Spleen (tissue), 11 donors: ENCODE data around the gene ZNF536. TPM values are rescaled to one million over a fixed set of nuclear protein-coding genes. Genes with fewer than 3 reads are reported as not detected.
A peak's percentile ranks its signal among the peaks of the same experiment; 100 is the strongest.

Source experiments
- DNase-seq: peaks from one replicate; pipeline ENCODE4 v3.0.0-alpha.2; 2020
- H3K27ac ChIP-seq, 8 donors: fragments of 200-600 bp; sonication (generic) in 7 of 8; 1 replicate in 4 of 8; 2 replicates in 4 of 8; pipeline versions ENCODE4 v1.5.0 to v1.8.0; 2016 to 2021; ENCODE audit warnings: inconsistent platforms in 4 of 8, mild to moderate bottlenecking in 4 of 8, moderate library complexity in 1 of 8
- H3K27me3 ChIP-seq, 7 donors: fragments of 200-600 bp; sonication (generic) in 6 of 7; replicated peaks in 1 of 7; 1 replicate in 4 of 7; 2 replicates in 3 of 7; pipeline versions ENCODE4 v1.5.0 to v1.8.0; 2016 to 2021; ENCODE audit warnings: inconsistent platforms in 3 of 7, mild to moderate bottlenecking in 1 of 7
- H3K36me3 ChIP-seq, 6 donors: fragments of 200-600 bp; sonication (generic) in 5 of 6; 1 replicate in 4 of 6; 2 replicates in 2 of 6; pipeline versions ENCODE4 v1.5.0 to v1.8.0; 2016 to 2021; ENCODE audit warnings: inconsistent platforms in 2 of 6
- H3K4me1 ChIP-seq, 6 donors: fragments of 200-600 bp; sonication (generic) in 5 of 6; 1 replicate in 3 of 6; 2 replicates in 3 of 6; pipeline versions ENCODE4 v1.5.0 to v1.8.0; 2016 to 2021; ENCODE audit warnings: inconsistent platforms in 3 of 6
- H3K4me3 ChIP-seq, 8 donors: fragments of 200-600 bp; sonication (generic) in 7 of 8; 1 replicate in 4 of 8; 2 replicates in 4 of 8; pipeline versions ENCODE4 v1.5.0 to v1.8.0; 2016 to 2021; ENCODE audit warnings: inconsistent platforms in 4 of 8, mild to moderate bottlenecking in 4 of 8, moderate library complexity in 2 of 8
- H3K9me3 ChIP-seq, 8 donors: fragments of 200-600 bp; sonication (generic) in 7 of 8; 1 replicate in 4 of 8; 2 replicates in 4 of 8; pipeline versions ENCODE4 v1.5.0 to v1.8.0; 2016 to 2021; ENCODE audit warnings: inconsistent platforms in 4 of 8
- POLR2A ChIP-seq, 3 donors: fragments of 450-650 bp; IDR thresholded peaks; one replicate each; pipeline ENCODE4 v1.5.1; 2017; ENCODE audit warnings: antibody characterized with exemption in 3 of 3, mild to moderate bottlenecking in 1 of 3
- POLR2AphosphoS5 ChIP-seq, 3 donors: sonication (generic); formaldehyde crosslinking; IDR thresholded peaks; one replicate each; pipeline ENCODE4 v1.5.1; 2017; ENCODE audit warnings: antibody characterized with exemption in 3 of 3
- WGBS, 5 donors: extraction: QIAGEN DNeasy Blood & Tissue Kit in 3 of 5; methylation state at CpG; one replicate each; pipeline versions ENCODE4 v1.1.5 to v1.1.7; 2013 to 2018; 5-methylcytosine and 5-hydroxymethylcytosine counted together
- intact Hi-C: fragments of 100-400 bp; cut with DNase I; formaldehyde crosslinking; loops from one replicate; pipeline ENCODE4 v1.15.0; 2023; ENCODE audit warnings: low total_unique reads
- polyA plus RNA-seq, 3 donors: library from polyadenylated mRNA; stranded (reverse); fragments of 200-250 nt; gene quantifications; one replicate each; pipeline ENCODE4 v1.2.1, GENCODE V29; 2013
- total RNA-seq, 7 donors: library from RNA; depleted of rRNA in 3 of 7; stranded (reverse); fragments of >200 nt in 3 of 7; fragmentation: NEBNext Ultra II Directional in 4 of 7; extraction: Animal tissue kit (Norgen Biotek cat#: 25700) in 4 of 7; gene quantifications; one replicate each; pipeline versions ENCODE4 v1.1.0 to v1.2.1, GENCODE V29; 2016 to 2021
- TF ChIP-seq, protein P1 (sequence below), 11 experiments: fragments of 200-600 bp in 7 of 11; fragments of 450-650 bp in 4 of 11; sonication (generic) in 4 of 11; IDR thresholded peaks in 8 of 11; conservative IDR thresholded peaks in 3 of 11; 1 replicate in 7 of 11; 2 replicates in 4 of 11; pipeline versions ENCODE4 v1.4.0 to v1.8.0; 2016 to 2021; ENCODE audit warnings: antibody characterized with exemption in 11 of 11, inconsistent platforms in 4 of 11, mild to moderate bottlenecking in 1 of 11
- donor health status: healthy with polysubstance abuse.
- donor health status: DM: no; HTN: no; CAD: no; lungs with moderate emphysema.
- donor health status: DM: no; HTN: no; CAD: no.
- donor health status: Bipolar disorder and iron deficiency.
- donor health status: healthy.
- donor health status: DM: no; HTN: no; CAD: no.
- donor health status: DM: yes; HTN: yes; CAD: no.

Gene ZNF536
- total and polyA plus RNA-seq, 10 donors, result 0.13 to 4.1 (median 2.1) TPM

DNA sequence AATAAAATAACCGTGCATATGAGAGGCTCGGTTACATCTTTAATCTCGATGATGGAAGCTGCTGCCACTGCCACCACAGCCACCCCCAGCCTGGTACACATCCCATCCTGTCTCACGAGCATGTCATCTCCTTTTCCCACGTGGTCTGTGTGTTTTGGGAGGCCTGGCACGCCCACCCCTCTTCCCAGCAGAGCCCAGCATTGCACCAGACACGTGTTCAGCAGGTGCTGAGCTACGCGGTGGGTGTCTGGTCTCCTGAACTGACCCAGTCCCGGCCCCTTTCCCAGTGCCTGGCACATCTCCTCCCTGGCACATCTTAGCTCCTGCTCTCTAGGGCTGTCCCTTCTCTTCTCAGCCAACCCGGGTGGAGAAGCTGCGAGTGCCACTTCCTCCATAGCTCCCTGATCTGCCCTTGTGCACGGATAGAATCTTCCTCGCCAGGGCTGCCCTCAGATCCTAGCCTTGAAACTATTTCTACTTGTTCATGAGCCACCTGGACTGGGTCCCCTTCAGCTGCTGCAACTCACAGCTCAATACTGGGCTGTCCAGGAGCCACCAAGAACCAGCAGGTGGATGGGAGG is 36.8 kb upstream of the ZNF536 start:
- WGBS, 5 donors, result 74 to 82% (median 79%) methylated on average over 14 of the region's 14 CpGs
- no peak for TF ChIP-seq POLR2A (IDR thresholded peaks at IDR 0.05)
- TF ChIP-seq, protein P1, sequence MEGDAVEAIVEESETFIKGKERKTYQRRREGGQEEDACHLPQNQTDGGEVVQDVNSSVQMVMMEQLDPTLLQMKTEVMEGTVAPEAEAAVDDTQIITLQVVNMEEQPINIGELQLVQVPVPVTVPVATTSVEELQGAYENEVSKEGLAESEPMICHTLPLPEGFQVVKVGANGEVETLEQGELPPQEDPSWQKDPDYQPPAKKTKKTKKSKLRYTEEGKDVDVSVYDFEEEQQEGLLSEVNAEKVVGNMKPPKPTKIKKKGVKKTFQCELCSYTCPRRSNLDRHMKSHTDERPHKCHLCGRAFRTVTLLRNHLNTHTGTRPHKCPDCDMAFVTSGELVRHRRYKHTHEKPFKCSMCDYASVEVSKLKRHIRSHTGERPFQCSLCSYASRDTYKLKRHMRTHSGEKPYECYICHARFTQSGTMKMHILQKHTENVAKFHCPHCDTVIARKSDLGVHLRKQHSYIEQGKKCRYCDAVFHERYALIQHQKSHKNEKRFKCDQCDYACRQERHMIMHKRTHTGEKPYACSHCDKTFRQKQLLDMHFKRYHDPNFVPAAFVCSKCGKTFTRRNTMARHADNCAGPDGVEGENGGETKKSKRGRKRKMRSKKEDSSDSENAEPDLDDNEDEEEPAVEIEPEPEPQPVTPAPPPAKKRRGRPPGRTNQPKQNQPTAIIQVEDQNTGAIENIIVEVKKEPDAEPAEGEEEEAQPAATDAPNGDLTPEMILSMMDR (IDR thresholded peaks at IDR 0.05 in 8 of 11, conservative IDR thresholded peaks at IDR 0.05 in 3 of 11), result no peak
- no peak for TF ChIP-seq POLR2AphosphoS5 (IDR thresholded peaks at IDR 0.05)
- Histone ChIP-seq H3K9me3 (no peaks in the 10 kb centered on the region), H3K4me1 (no peaks in the 10 kb centered on the region), H3K36me3 (no peaks in the 10 kb centered on the region), H3K27ac (no peak overlapping the region), H3K27me3 (peaks cover 0 to 7% (median 0%) of the 10 kb centered on the region in 7 donors), H3K4me3 (no peak overlapping the region)
- peak; percentile 53 for DNase-seq
- intact Hi-C loops, result no loop called here

DNA sequence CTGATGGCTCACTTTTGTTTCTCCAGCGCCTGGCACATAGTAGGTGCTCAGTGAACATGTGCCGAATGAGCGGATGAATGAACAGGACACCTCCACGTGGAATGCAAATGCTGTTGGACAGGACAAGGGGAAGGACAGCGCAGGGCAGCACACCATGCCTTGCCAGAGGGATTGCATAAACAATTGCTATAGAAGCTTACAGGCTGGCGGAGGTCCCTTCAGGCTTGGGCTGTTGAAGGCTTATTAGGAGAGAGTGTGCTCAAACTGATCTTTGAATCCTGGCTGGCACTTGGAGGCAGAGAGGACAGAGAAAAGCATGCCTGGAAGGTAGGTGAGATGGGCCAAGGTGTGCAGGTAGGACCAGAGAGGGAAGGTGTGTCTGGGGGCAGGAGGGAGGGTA is 35.9 kb upstream of the ZNF536 start:
- Histone ChIP-seq H3K36me3 (no peaks in the 10 kb centered on the region), H3K27ac (no peak overlapping the region), H3K4me1 (no peaks in the 10 kb centered on the region), H3K4me3 (no peak overlapping the region), H3K27me3 (peaks cover 0 to 7% (median 0%) of the 10 kb centered on the region in 7 donors), H3K9me3 (no peaks in the 10 kb centered on the region)
- 82 to 87% (median 86%) methylated on average over 6 of the region's 6 CpGs for WGBS, 5 donors
- TF ChIP-seq, protein P1 (IDR thresholded peaks at IDR 0.05 in 8 of 11, conservative IDR thresholded peaks at IDR 0.05 in 3 of 11), result no peak
- intact Hi-C loops, result no loop called here
- DNase-seq, result no peak

DNA sequence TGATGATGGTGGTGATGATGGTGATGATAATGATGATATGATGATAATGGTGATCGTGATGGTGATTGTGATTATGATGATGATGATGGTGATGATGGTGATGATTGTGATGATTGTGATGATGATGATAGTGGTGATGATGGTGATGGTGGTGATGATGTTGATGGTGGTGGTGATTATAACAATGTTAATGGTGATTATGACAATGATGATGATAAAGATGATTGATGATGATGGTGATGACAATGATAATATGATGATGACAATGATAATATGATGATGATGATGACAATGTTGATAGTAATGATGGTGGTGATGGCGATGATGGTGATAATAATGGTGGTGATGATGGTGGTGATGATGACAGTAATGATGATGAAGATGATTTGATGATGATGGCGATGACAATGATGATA is 34.1 kb upstream of the ZNF536 start:
- Histone ChIP-seq H3K27me3 (peaks cover 0 to 7% (median 0%) of the 10 kb centered on the region in 7 donors), H3K4me3 (no peak overlapping the region), H3K36me3 (no peaks in the 10 kb centered on the region), H3K9me3 (no peaks in the 10 kb centered on the region), H3K27ac (no peak overlapping the region), H3K4me1 (no peaks in the 10 kb centered on the region)
- DNase-seq, result no peak
- intact Hi-C loops, result no loop called here
- TF ChIP-seq POLR2A (IDR thresholded peaks at IDR 0.05) (no peak), POLR2AphosphoS5 (IDR thresholded peaks at IDR 0.05) (no peak)
- TF ChIP-seq, protein P1 (IDR thresholded peaks at IDR 0.05 in 8 of 11, conservative IDR thresholded peaks at IDR 0.05 in 3 of 11), result no peak
- 87 to 96% (median 94%) methylated on average over 3 of the region's 3 CpGs for WGBS, 5 donors

DNA sequence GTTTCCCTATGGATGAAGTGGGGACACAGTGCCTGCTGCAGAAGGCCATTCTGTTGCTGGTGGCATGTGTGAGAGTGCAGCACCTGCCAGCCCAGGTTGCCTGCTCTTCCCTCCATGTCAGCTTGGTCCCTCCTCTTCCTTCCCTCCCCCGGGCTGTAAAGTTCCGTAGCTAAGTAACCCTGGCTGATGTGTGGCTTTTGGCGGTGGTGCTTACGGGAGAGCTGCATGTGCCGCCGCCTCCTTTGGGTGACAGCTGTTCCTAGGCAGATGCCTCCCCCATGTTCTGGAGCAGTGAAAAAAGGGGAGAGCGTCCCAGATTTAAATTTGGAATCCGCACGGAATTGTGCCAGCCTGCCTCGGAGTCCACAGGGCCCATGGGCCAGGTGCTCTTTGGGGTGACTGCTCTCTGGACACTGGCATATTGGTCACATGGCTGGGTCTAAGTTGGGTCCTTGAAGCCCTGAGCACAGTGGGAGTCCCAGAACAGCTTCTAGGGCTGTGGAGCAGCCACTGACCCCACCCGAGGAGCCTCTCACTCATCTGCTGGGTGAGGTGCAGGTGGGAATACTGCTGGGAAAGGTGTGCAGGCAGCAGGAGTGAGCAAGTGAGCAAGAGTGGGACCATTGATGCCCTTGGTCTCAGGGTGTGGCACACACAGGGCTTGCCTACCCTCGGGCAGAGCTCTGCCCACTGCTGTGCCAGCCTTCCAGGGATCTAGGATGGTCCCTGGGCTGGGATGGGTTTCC is 33.1 kb upstream of the ZNF536 start:
- Histone ChIP-seq H3K4me3 (no peak overlapping the region), H3K9me3 (no peaks in the 10 kb centered on the region), H3K4me1 (no peaks in the 10 kb centered on the region), H3K27me3 (peaks cover 0 to 7% (median 0%) of the 10 kb centered on the region in 7 donors), H3K36me3 (no peaks in the 10 kb centered on the region), H3K27ac (no peak overlapping the region)
- no peak for DNase-seq
- intact Hi-C loops, result no loop called here
- TF ChIP-seq POLR2AphosphoS5 (IDR thresholded peaks at IDR 0.05) (no peak), POLR2A (IDR thresholded peaks at IDR 0.05) (no peak)
- TF ChIP-seq, protein P1 (IDR thresholded peaks at IDR 0.05 in 8 of 11, conservative IDR thresholded peaks at IDR 0.05 in 3 of 11), result no peak
- 82 to 93% (median 89%) methylated on average over 11 to 12 of the region's 12 CpGs for WGBS, 5 donors
